Measurements from ENCODE around the gene GOLGA8Q. TPM values are rescaled to one million over a fixed set of nuclear protein-coding genes. Genes with fewer than 3 reads are reported as not detected.
A peak's percentile ranks its signal among the peaks of the same experiment; 100 is the strongest.
"Not testable (repeated sequence)": the region's sequence is repeated elsewhere in the genome, so short reads cannot be mapped to it uniquely, and the experiment has no call there.

GOLGA8Q gene
- total RNA-seq, 6 donors from 2014 or later, result 0.44 to 17.8 (median 2.7) TPM

GRCh38 chr15:30580716-30581115, 28.9 kb downstream of the GOLGA8Q start:
- not testable (repeated sequence) for ATAC-seq (ENCODE audit: low FRiP score in 2 of 2); DNase-seq; H3K27ac ChIP-seq; H3K36me3 ChIP-seq; H3K27me3 ChIP-seq; H3K4me1 ChIP-seq; H3K9me3 ChIP-seq; H3K4me3 ChIP-seq
- no CpG with 5 or more reads among the region's 4 CpGs for WGBS, 2 donors

- not testable (repeated sequence) for H3K27me3 ChIP-seq; H3K9me3 ChIP-seq; DNase-seq; ATAC-seq (ENCODE audit: low FRiP score in 2 of 2); H3K4me1 ChIP-seq; H3K27ac ChIP-seq; H3K4me3 ChIP-seq; H3K36me3 ChIP-seq
- TF ChIP-seq CTCF (IDR thresholded peaks at IDR 0.05), result peak in 4 of 6 experiments; percentile 9 to 45 (median 28)
- 5 to 11% methylated on average over 2 of the region's 2 CpGs for WGBS, 2 donors
These were observed 47.1 kb downstream of the GOLGA8Q start for GRCh38 chr15:30598953-30599352.

GRCh38 chr15:30603796-30604195, 51.9 kb downstream of the GOLGA8Q start, which contains the start of gene GOLGA8H:
GOLGA8H (plus strand) TSS chr15:30604028; CDS start chr15:30604126, 98 bp downstream.
- not testable (repeated sequence) for H3K9me3 ChIP-seq
- WGBS, 2 donors, result 94 to 98% methylated on average over 7 to 8 of the region's 8 CpGs

More at GRCh38 chr15:30603796-30604195, 51.9 kb downstream of the GOLGA8Q start, which contains the start of gene GOLGA8H:
- H3K27me3 ChIP-seq; H3K36me3 ChIP-seq; ATAC-seq (ENCODE audit: low FRiP score in 2 of 2); H3K27ac ChIP-seq; H3K4me1 ChIP-seq; H3K4me3 ChIP-seq; DNase-seq: not testable (repeated sequence)

Small RNA genes lying within 50 kb of the gene (small RNA-seq; reads per million reads assigned to genes)
- gene RF00096, result 0 reads per million in 4 donors
- 0 reads per million in 4 donors for gene RN7SL796P

Other genes with a start within 250 kb of the GOLGA8Q start
- 10 to 100 TPM in 1 of 6 donors, 1 to 10 TPM in 5; 1.6 to 19.9 (median 4.3) TPM for gene CHRFAM7A, start 158.5 kb upstream of the GOLGA8Q start, total RNA-seq
- 10 to 100 TPM in 2 of 6 donors, 1 to 10 TPM in 4; 2.6 to 44.0 (median 5.9) TPM for gene GOLGA8R, start 137.8 kb upstream of the GOLGA8Q start, total RNA-seq
- gene GOLGA8H, start 52.0 kb downstream of the GOLGA8Q start, total RNA-seq, result 1 to 10 TPM in 2 of 6 donors, under 1 TPM in 4; 0.46 to 7.3 (median 0.89) TPM

All from upper lobe of left lung (tissue), 6 donors.